ENCODE data around the gene C2orf69.

DNA sequence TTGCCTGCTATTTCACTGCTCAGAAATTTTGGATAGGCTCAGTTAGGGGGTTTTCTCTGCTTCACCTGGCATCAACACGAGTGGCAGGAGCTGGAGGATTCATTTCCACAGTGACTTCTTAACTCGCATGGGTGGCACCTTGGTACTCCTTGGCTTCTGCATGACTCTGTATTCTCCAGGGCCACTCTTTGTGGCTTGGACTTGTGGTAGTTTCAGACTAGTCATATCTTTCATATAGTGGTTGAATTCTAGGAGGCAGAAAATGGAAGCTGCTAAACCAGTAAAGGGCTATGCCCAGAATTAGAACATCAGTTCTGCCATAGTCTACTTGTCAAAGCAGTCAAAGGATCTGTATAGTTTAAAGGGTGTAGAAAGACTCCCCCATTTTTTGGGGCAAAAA is 51.1 kb downstream of the C2orf69 start:
- TF ChIP-seq, protein P1, sequence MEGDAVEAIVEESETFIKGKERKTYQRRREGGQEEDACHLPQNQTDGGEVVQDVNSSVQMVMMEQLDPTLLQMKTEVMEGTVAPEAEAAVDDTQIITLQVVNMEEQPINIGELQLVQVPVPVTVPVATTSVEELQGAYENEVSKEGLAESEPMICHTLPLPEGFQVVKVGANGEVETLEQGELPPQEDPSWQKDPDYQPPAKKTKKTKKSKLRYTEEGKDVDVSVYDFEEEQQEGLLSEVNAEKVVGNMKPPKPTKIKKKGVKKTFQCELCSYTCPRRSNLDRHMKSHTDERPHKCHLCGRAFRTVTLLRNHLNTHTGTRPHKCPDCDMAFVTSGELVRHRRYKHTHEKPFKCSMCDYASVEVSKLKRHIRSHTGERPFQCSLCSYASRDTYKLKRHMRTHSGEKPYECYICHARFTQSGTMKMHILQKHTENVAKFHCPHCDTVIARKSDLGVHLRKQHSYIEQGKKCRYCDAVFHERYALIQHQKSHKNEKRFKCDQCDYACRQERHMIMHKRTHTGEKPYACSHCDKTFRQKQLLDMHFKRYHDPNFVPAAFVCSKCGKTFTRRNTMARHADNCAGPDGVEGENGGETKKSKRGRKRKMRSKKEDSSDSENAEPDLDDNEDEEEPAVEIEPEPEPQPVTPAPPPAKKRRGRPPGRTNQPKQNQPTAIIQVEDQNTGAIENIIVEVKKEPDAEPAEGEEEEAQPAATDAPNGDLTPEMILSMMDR (IDR thresholded peaks at IDR 0.05; ENCODE audit: low read depth, low read length): no peak
- TF ChIP-seq EZH2phosphoT487 (IDR thresholded peaks at IDR 0.05; ENCODE audit: low read depth): no peak
